PC-9 (cell line): ENCODE results near the gene NAGPA.

Experiments used
- CTCF ChIP-seq: fragments of 200-600 bp; sonication (generic); conservative IDR thresholded peaks from 2 replicates; pipeline ENCODE4 v1.6.1; 2017; ENCODE audit warnings: mixed run types, antibody characterized with exemption, mild to moderate bottlenecking, moderate library complexity
- EZH2 ChIP-seq: fragments of 200-600 bp; sonication (generic); IDR thresholded peaks from 2 replicates; pipeline ENCODE4 v1.8.0; 2017; ENCODE audit warnings: antibody characterized with exemption, low read depth

GRCh38 chr16:5036228-5037156 lies 2.8 kb upstream of the NAGPA start:
- no peak for TF ChIP-seq CTCF
- no peak for TF ChIP-seq EZH2
